HFF-Myc (cell line): ENCODE results near the gene ACTMAP.

Experiments
- DNase-seq: peaks from one replicate; pipeline ENCODE4 v3.0.0-alpha.2; 2011; ENCODE audit warnings: low read depth; ENCODE audit errors: extremely low read depth
- H3K4me3 ChIP-seq: replicated peaks from 2 replicates; pipeline ENCODE4 v1.5.1; 2011; ENCODE audit warnings: low read depth, mild to moderate bottlenecking, control low read depth, low read length
- TF ChIP-seq, protein P1 (sequence below): IDR thresholded peaks from 2 replicates; pipeline ENCODE4 v1.5.1; 2012; ENCODE audit warnings: mild to moderate bottlenecking, low read depth, low read length, control low read depth; ENCODE audit errors: missing control alignments

ACTMAP gene

DNA sequence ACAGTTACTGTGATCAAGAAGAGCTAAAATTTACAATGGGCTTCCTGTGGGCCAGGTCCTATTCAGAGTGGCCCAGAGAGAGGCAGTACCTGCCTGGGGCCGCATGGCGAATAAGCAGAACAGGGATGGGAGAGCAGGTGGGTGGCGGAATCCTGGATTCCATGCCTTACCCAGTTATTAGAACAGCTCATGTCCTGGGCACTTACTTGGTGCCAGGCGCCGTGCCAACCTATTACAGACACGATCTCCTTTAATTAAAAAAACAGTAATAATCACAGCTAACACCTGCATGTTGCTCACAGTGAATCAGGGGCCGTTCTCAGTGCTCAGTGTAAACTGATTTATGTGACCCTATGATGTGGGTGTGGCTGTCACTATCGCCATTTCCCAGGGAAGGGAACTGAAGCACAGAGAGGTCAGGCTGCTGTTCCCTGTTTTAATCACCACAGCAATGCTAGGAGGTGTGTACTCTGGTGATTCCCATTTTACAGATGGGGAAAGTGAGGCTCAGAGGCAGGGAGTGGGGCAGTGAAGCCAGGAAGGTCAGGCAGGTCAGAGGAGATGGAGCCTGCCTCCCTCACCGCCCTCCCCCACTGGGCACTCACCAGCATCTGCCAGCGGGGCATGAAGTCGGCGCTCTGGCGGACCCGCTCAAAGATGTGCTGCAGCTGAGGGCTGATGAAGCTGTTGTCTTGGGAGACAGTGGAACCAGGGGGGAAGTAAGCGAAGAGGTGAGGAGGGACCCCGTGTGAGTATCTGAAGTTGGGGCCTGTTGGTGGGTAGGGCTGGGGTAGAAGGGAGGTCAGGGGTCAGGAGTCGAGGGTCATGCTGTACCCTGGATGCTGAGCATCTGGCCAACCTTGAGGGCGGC, 45.6 kb downstream of the ACTMAP start:
- H3K4me3 ChIP-seq: no peak overlapping the region
- no peak for DNase-seq
- TF ChIP-seq, protein P1, sequence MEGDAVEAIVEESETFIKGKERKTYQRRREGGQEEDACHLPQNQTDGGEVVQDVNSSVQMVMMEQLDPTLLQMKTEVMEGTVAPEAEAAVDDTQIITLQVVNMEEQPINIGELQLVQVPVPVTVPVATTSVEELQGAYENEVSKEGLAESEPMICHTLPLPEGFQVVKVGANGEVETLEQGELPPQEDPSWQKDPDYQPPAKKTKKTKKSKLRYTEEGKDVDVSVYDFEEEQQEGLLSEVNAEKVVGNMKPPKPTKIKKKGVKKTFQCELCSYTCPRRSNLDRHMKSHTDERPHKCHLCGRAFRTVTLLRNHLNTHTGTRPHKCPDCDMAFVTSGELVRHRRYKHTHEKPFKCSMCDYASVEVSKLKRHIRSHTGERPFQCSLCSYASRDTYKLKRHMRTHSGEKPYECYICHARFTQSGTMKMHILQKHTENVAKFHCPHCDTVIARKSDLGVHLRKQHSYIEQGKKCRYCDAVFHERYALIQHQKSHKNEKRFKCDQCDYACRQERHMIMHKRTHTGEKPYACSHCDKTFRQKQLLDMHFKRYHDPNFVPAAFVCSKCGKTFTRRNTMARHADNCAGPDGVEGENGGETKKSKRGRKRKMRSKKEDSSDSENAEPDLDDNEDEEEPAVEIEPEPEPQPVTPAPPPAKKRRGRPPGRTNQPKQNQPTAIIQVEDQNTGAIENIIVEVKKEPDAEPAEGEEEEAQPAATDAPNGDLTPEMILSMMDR: no peak

DNA sequence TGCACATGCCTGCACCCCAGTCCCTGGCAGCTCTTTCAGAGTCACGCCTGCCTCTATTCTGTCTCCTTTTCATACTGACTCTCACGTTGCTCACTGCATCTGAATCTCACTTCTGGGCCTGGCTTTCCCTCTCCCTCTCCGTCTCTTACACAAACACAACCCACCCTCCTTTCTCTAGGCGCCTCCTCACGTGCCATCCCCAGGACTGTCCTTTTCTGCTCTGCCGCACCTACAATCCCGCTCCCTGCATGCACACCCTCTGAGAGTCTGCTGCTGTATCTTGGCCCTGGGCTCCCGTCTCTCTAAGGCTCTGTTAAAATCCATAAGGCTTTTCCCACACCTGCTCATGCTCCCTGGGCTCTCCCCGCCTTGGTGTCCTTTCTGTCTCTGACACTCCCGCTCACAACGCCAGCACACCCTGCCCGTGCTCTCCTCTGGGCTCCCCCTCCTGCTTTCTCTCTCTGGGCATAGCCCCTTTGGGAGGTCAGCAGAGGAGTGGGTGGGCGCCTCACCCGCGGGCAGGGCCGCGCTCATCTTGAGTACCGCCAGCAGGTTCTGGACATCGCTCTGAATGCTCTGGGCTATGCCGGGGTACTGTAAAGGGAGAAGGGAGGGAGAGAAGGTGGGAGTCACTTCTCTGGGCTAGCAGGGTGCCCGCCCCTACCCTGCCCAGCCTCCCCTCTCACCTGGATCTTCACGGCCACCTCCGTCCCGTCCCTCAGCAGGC, 47.1 kb downstream of the ACTMAP start:
- TF ChIP-seq, protein P1: no peak
- H3K4me3 ChIP-seq: no peak overlapping the region
- DNase-seq: no peak

DNA sequence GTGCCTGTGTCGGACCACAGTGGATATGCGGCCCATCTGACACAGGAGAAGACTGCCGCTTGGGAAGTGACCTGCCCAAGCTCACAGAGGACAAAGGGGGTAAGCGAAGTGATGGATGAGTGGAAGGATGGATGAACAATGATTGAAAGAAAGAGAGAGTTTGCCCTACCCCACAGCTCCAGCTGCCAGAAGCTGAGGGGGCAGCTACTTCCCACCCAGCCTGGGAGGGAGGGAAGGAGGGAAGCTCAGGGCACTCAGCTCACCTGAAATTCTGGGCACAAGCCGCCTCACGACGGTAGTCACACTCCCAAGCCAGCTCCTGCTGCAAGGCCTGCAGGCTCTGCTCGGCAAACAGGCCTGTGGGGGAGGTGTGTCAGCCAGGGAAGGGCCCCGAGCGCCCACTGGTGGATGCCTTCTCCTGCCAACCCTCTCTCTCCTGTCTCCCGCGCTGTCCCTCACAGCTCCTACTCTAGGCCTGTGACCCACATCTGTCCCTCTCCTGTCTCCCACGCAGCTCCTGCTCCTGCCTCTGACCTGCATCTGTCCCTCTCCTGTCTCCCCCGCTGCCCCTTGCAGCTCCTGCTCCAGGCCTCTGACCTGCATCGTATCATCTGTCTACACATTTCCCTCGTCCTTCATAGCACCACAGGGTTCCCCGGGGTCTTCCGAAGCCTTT, 47.8 kb downstream of the ACTMAP start:
- TF ChIP-seq, protein P1: peak; percentile 51
- DNase-seq: no peak
- no peak overlapping the region for H3K4me3 ChIP-seq

DNA sequence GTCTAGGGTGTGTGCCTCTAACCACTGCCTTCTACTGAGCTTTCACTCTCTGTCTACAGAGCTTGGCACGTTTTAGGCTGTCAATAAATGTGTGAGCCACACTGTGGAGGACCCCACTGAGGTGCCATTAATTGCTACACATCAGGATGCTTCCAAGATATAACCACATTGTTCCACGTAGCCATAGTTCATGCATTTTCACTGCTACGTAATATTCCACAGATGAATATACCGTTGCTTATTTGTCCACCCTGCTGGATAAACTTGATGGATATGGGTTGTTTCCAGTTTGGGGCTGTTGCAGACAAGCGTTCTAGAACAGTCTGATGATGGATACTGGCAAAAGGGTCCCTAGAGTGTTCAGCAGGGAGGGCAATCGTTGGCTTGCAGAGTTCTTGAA, 48.5 kb downstream of the ACTMAP start:
- no peak overlapping the region for H3K4me3 ChIP-seq
- TF ChIP-seq, protein P1: no peak
- DNase-seq: no peak

DNA sequence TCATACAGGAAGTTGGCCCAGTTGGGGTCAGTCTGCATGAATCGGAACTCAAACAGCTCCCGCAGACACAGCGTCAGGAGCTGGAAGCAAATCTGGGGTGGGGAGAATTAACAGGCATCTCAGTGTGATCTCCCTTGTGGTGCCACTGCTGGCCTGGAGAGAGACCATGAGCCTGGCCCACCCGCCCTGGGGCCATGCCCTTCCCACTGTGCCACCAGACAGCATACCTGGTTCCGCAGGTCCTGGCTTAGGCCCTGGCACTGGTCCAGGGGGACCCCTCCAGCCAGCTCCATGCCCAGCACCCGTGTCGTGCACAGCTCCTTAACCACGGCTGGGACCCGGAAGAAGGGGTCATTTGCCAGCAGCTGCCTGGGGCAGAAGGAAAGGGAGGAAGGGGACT, 50.2 kb downstream of the ACTMAP start:
- TF ChIP-seq, protein P1: no peak

DNA sequence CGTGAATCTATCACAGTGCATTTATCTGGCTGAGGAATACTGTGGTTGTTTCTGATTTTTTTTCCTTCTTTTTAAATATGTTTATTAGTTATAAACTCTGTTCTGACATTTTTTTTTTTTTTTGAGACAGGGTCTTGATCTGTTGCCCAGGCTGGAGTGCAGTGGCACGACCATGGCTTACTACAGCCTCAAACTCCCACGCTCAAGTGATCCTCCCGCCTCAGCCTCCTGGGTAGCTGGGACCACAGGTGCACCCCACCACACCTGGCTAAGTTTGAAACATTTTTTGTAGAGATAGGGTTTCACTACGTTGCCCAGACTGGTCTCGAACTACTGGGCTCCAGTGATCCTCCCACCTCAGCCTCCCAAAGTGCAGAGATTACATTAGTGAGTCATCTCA, 53.3 kb downstream of the ACTMAP start:
- no peak for DNase-seq
- TF ChIP-seq, protein P1: no peak
- H3K4me3 ChIP-seq: no peak overlapping the region

More for the DNA sequence above, 50.2 kb downstream of the ACTMAP start:
- no peak for DNase-seq
- no peak overlapping the region for H3K4me3 ChIP-seq
